ENCODE measurements around the gene GATD1. TPM values are rescaled to one million over a fixed set of nuclear protein-coding genes. Genes with fewer than 3 reads are reported as not detected.

GATD1 gene
- total and polyA plus RNA-seq, 9 of the 15 experiments (the other 6 are each of a cell fraction or from before 2014, with no cell fraction given), result 2.8 to 144 (median 36.9) TPM

DNA sequence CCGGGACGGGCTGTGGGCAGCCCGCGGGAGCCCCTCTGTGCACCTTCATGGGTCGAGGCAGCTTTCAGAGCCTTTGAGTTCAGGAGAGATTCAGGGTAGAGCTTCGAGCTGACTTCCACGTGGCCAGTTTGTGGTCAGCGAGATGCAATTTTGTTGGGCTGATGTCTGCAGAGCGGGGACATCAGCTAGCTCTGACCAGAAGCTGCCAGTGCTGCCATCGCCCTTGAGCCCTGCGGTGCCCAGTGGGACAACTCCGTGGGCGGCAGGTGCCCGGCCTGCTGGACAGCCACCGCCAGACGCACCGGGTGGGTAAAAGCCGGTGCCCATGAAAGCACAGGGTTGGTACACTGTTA lies 29.3 kb downstream of the GATD1 start (continued):
- TF ChIP-seq, protein P1, sequence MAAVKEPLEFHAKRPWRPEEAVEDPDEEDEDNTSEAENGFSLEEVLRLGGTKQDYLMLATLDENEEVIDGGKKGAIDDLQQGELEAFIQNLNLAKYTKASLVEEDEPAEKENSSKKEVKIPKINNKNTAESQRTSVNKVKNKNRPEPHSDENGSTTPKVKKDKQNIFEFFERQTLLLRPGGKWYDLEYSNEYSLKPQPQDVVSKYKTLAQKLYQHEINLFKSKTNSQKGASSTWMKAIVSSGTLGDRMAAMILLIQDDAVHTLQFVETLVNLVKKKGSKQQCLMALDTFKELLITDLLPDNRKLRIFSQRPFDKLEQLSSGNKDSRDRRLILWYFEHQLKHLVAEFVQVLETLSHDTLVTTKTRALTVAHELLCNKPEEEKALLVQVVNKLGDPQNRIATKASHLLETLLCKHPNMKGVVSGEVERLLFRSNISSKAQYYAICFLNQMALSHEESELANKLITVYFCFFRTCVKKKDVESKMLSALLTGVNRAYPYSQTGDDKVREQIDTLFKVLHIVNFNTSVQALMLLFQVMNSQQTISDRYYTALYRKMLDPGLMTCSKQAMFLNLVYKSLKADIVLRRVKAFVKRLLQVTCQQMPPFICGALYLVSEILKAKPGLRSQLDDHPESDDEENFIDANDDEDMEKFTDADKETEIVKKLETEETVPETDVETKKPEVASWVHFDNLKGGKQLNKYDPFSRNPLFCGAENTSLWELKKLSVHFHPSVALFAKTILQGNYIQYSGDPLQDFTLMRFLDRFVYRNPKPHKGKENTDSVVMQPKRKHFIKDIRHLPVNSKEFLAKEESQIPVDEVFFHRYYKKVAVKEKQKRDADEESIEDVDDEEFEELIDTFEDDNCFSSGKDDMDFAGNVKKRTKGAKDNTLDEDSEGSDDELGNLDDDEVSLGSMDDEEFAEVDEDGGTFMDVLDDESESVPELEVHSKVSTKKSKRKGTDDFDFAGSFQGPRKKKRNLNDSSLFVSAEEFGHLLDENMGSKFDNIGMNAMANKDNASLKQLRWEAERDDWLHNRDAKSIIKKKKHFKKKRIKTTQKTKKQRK (IDR thresholded peaks at IDR 0.05; ENCODE audit: borderline replicate concordance, low read depth, low read length), result no peak
- TF ChIP-seq SRSF1 (IDR thresholded peaks at IDR 0.05; ENCODE audit: low read depth, low read length) (no peak), GABPB2 (CRISPR knock-in tag; conservative IDR thresholded peaks at IDR 0.05) (0 out of 2 replicates have a peak, but pooled peaks have one; percentile 49), MYC (IDR thresholded peaks at IDR 0.05; ENCODE audit: low read depth, low read length) (peak; percentile 62; the same call in 1 of the 2 replicates), MYC (CRISPR knock-in tag; IDR thresholded peaks at IDR 0.05; ENCODE audit: borderline replicate concordance, low read depth) (peak; percentile 59; the same call in 1 of the 2 replicates), BRD9 (IDR thresholded peaks at IDR 0.05; ENCODE audit: low read depth, partially characterized antibody) (no peak), ZNF699 (CRISPR knock-in tag; IDR thresholded peaks at IDR 0.05; ENCODE audit: insufficient replicate concordance) (no peak), E2F3 (CRISPR knock-in tag; IDR thresholded peaks at IDR 0.05) (0 out of 2 replicates have a peak, but pooled peaks have one; percentile 75), ZNF175 (CRISPR knock-in tag; IDR thresholded peaks at IDR 0.05; ENCODE audit: low read depth) (peak; percentile 56; the same call in 1 of the 2 replicates), CXXC5 (CRISPR knock-in tag; IDR thresholded peaks at IDR 0.05) (peak; percentile 5; the same call in 1 of the 2 replicates), PTBP1 (IDR thresholded peaks at IDR 0.05; ENCODE audit: low read depth, low read length) (no peak), TCFL5 (CRISPR knock-in tag; conservative IDR thresholded peaks at IDR 0.05) (no peak), FIP1L1 (IDR thresholded peaks at IDR 0.05; ENCODE audit: low read depth, low read length, poor library complexity, severe bottlenecking) (no peak), DACH1 (IDR thresholded peaks at IDR 0.05; ENCODE audit: partially characterized antibody) (no peak), ETV5 (CRISPR knock-in tag; IDR thresholded peaks at IDR 0.05; ENCODE audit: low read depth) (peak; percentile 26; the same call in 1 of the 2 replicates), HIVEP1 (CRISPR knock-in tag; IDR thresholded peaks at IDR 0.05) (no peak), ZBTB8A (IDR thresholded peaks at IDR 0.05; ENCODE audit: partially characterized antibody) (no peak), ZNF707 (CRISPR knock-in tag; conservative IDR thresholded peaks at IDR 0.05) (no peak), KDM5B (IDR thresholded peaks at IDR 0.05; ENCODE audit: insufficient replicate concordance, low read depth, low read length) (no peak), PHF8 (IDR thresholded peaks at IDR 0.05; ENCODE audit: borderline replicate concordance, low read length) (no peak)
- TF ChIP-seq, protein P2, sequence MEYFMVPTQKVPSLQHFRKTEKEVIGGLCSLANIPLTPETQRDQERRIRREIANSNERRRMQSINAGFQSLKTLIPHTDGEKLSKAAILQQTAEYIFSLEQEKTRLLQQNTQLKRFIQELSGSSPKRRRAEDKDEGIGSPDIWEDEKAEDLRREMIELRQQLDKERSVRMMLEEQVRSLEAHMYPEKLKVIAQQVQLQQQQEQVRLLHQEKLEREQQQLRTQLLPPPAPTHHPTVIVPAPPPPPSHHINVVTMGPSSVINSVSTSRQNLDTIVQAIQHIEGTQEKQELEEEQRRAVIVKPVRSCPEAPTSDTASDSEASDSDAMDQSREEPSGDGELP (CRISPR knock-in tag; IDR thresholded peaks at IDR 0.05; ENCODE audit: borderline replicate concordance), result peak; percentile 60; the same call in 1 of the 2 replicates
- TF ChIP-seq, protein P3, sequence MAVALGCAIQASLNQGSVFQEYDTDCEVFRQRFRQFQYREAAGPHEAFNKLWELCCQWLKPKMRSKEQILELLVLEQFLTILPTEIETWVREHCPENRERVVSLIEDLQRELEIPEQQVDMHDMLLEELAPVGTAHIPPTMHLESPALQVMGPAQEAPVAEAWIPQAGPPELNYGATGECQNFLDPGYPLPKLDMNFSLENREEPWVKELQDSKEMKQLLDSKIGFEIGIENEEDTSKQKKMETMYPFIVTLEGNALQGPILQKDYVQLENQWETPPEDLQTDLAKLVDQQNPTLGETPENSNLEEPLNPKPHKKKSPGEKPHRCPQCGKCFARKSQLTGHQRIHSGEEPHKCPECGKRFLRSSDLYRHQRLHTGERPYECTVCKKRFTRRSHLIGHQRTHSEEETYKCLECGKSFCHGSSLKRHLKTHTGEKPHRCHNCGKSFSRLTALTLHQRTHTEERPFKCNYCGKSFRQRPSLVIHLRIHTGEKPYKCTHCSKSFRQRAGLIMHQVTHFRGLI (CRISPR knock-in tag; IDR thresholded peaks at IDR 0.05), result no peak
- TF ChIP-seq, protein P4, sequence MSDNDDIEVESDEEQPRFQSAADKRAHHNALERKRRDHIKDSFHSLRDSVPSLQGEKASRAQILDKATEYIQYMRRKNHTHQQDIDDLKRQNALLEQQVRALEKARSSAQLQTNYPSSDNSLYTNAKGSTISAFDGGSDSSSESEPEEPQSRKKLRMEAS (CRISPR knock-in tag; IDR thresholded peaks at IDR 0.05), result peak; percentile 71

All from K562 (cell line).